Measurements from ENCODE around the gene S100Z.
A peak's percentile ranks its signal among the peaks of the same experiment; 100 is the strongest.
"Not testable (repeated sequence)": the region's sequence is repeated elsewhere in the genome, so short reads cannot be mapped to it uniquely, and the experiment has no call there.

The S100Z gene

GRCh38 chr5:76867827-76868693, 18.2 kb downstream of the S100Z start:
- peak; percentile 33 to 40 for DNase-seq (ENCODE audit: low read depth in 1 of 2, low spot score in 1 of 2)

DNA sequence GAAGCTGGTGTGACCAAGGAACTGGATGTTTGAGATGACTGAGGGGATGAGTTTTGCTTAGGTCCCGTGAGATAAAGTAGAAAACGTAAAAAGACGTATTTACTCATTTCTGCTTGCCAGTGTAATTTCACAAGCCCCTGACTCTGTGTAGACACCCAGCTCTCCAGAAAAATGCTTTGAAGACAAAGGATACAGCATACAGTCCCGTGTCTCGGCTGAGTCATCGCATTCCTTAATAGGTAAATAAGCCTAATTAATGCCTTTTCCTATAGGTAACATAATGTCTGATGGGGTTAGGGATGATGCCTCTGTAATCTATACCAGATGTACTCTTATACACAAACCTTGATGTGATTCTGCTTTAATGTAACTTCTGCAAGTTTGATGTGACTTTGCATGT, 20.2 kb downstream of the S100Z start:
- DNase-seq (ENCODE audit: low read depth in 1 of 2, low spot score in 1 of 2): no peak

GRCh38 chr5:76874088-76874581, 24.3 kb downstream of the S100Z start:
- DNase-seq (ENCODE audit: low read depth in 1 of 2, low spot score in 1 of 2): no peak

GRCh38 chr5:76888733-76889300, 39.0 kb downstream of the S100Z start:
- DNase-seq (ENCODE audit: low read depth in 1 of 2, low spot score in 1 of 2): no peak

DNA sequence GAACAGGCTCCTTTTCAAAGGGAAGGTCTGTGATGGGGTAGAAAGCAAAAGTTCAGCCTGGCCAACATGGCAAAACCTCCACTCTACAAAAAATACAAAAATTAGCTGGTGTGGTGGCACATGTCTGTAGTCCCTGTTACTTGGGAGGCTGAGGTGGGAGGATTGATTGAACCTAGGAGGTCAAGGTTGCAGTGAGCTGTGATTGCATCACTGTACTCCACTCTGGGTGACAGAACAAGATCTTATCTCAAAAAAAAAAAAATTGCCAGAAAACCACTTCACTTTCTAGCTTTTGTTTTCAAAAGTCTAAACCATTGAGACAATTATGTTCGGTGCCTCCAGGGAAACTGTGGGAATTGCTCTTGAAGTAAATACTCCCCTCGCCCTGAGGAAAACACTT, 43.5 kb downstream of the S100Z start:
- no peak for DNase-seq (ENCODE audit: low read depth in 1 of 2, low spot score in 1 of 2)

GRCh38 chr5:76896196-76896595, 46.4 kb downstream of the S100Z start:
- no peak for DNase-seq (ENCODE audit: low read depth in 1 of 2, low spot score in 1 of 2)

GRCh38 chr5:76901522-76901921, 51.7 kb downstream of the S100Z start:
- DNase-seq (ENCODE audit: low read depth in 1 of 2, low spot score in 1 of 2): no peak

- DNase-seq (ENCODE audit: low read depth in 1 of 2, low spot score in 1 of 2): no peak
Observed at GRCh38 chr5:76908166-76908565, 58.4 kb downstream of the S100Z start.

- DNase-seq (ENCODE audit: low read depth in 1 of 2, low spot score in 1 of 2): not testable (repeated sequence)
Observed at GRCh38 chr5:76910344-76910933, 60.6 kb downstream of the S100Z start.

- not testable (repeated sequence) for DNase-seq (ENCODE audit: low read depth in 1 of 2, low spot score in 1 of 2)
Observed at GRCh38 chr5:76914671-76915070, 64.9 kb downstream of the S100Z start.

DNA sequence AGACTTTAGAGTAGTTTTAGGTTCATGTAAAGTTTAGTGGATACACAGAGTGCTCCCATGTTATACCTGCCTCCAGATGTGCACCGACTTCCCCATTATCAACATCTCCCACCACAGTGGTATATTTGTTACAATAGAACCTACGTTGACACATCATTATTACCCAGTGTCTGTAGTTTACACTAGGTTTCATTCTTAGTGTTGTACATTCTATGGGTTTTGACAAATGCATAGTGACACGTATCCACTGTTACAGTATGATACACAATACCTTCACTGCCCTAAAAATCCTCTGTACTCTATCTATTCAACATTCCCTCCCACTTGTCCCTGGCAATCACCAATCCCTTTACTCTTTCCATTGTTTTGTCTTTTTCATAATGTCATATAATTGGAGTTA, 68.7 kb downstream of the S100Z start:
- no peak for DNase-seq (ENCODE audit: low read depth in 1 of 2, low spot score in 1 of 2)

DNA sequence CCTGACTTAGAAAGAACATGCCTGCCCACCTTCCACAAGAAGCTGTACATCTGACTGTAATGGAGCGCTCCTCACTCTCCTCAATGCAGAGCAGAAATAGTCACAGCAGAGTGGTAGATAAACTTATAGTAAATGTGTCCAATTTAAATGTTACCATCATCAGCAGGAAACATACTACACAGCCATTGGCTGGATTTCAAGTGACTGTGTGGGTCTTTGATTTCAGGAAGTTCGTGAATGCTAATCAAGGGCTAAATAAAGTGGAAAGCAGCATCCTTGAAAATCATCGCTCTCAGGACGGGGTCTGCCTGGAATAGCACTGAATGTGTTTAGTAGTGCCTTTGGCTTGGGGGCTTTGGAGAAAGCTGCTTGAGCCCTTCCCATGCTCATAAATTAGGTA, 70.7 kb downstream of the S100Z start:
- no peak for DNase-seq (ENCODE audit: low read depth in 1 of 2, low spot score in 1 of 2)

DNA sequence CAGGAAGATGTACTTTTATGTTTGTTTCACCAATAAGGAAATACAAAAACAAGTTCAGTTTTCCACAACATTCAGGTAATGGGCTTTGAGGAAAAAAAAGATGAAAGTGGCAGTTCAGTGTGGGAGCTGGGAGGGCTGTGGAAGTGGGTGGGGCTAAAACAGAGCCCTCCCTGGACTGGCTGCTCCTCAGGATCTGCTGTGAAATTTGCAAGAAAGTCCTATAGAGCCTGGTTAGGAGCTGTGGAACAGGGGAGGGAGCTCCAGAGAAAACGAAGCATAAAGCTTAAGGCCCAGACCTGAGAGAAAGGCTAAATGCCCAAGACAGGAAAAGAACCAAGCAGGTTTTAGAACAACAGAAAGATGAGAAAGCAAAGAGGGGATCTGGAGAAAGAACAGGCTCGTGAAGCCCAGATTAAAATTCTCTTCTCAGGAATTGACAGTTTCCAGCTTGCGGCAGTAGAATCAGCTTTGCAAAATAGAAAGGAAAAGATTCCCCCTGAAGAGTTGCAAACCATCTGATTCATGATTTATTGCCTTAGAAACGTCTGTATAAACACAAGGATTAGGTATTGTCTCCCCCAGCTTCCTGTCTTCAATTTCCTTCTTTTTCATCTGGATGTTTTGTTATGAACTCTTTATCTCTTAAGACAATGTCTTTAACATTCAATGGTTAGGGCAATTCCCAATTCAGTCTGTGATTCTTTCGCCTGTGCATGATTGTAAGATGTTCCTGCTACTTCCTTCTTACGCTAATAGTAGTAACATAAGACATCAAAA, 76.7 kb downstream of the S100Z start:
- DNase-seq (ENCODE audit: low read depth in 1 of 2, low spot score in 1 of 2): no peak

DNA sequence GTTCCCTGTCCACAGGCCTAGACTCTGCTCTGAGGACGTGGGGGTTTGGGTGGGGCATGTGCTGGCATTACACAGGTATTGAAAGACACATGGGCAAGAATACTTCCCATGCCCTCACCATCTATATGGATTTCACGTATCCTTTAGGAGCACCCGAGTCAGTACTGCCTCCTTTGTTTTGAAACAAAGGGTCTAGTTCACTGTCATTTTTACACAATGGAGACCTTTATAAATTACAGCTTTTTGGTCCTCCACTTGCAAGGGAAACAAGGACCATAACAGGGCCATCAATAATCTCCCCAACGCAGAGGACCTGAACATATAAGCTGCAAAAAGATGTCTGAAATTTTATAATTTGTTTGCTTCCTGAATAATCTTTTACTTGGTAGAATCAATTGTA, 78.1 kb downstream of the S100Z start:
- no peak for DNase-seq (ENCODE audit: low read depth in 1 of 2, low spot score in 1 of 2)

DNA sequence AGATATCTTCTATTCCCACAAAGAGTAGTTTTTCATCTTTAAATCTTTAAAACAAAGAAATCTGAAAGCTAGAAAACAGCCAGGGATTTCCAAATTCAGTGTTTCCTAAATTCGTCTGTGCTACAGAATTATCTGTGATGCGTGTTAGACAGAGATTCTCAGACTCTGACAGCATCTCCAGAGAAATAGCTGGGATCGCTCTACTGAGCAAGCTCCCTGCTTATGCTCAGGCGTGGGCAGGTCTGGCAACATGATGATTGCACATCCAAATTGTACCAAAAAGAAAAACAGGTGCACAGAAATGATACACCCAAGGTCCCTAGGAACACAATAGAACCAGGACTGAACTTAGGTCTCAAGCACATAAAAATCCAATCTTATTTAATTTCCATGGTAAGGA, 80.3 kb downstream of the S100Z start:
- DNase-seq (ENCODE audit: low read depth in 1 of 2, low spot score in 1 of 2): no peak

GRCh38 chr5:76938177-76938576, 88.4 kb downstream of the S100Z start:
- no peak for DNase-seq (ENCODE audit: low read depth in 1 of 2, low spot score in 1 of 2)

- DNase-seq (ENCODE audit: low read depth in 1 of 2, low spot score in 1 of 2): no peak
Observed at GRCh38 chr5:76941000-76941399, 91.2 kb downstream of the S100Z start.

GRCh38 chr5:76941442-76941841, 91.6 kb downstream of the S100Z start:
- no peak for DNase-seq (ENCODE audit: low read depth in 1 of 2, low spot score in 1 of 2)

GRCh38 chr5:76942581-76942980, 92.8 kb downstream of the S100Z start:
- no peak for DNase-seq (ENCODE audit: low read depth in 1 of 2, low spot score in 1 of 2)

DNA sequence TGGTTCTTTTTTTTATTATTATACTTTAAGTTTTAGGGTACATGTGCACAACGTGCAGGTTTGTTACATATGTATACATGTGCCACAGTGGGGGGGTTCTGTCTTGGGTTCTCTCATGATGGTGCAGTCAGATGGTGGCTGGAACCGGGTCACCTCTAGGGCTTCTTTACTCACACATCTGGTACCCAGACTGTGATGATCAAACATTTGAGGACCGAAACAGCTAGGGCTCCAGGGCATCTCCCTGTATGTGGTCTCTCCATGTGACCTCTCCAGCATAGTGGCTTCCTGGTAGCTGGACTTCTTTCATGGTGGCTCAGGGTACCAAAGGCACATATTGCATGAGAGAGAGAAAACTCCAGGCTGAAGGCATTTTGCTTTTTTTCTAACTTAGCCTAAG, 93.2 kb downstream of the S100Z start:
- no peak for DNase-seq (ENCODE audit: low read depth in 1 of 2, low spot score in 1 of 2)

DNA sequence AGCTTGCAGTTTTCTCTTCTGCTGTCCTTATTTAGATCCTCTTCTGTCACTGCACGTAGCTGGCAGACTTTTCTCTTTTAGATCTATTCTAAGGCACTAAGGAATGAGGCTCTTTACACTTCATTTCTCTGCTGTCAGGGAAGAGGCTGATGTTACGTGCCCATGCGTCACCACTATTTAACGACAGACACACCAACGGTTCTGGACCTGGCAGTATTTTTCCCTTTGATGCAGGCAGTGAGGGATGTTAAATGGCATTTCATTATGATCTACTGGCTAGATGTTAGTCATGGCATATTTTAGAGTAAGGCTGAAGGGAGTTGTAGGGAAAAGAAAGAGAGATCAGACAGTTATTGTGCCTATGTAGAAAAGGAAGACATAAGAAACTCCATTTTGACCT, 94.8 kb downstream of the S100Z start:
- DNase-seq (ENCODE audit: low read depth in 1 of 2, low spot score in 1 of 2): no peak

All from activated CD4-positive, alpha-beta T cell treated with anti-CD3 and anti-CD28 coated beads, Interleukin-2, amount 50 U/mL, for 24 hours (primary cell).